GM23248 (cell line): ENCODE measurements around the gene COX7A2L. TPM values are rescaled to one million over a fixed set of nuclear protein-coding genes. Genes with fewer than 3 reads are reported as not detected.

ENCODE experiments used
- DNase-seq: peaks from one replicate; pipeline ENCODE4 v3.0.0-alpha.2; 2015
- H2AFZ ChIP-seq: fragments of 200-600 bp; sonication (generic); 2 replicates; pipeline ENCODE4 v1.6.1; 2016; ENCODE audit warnings: antibody characterized with exemption
- H3F3A ChIP-seq: fragments of 200-600 bp; sonication (generic); 2 replicates; pipeline ENCODE4 v1.6.1; 2016; ENCODE audit warnings: mild to moderate bottlenecking, antibody characterized with exemption, mixed run types; ENCODE audit not compliant: insufficient read depth
- H3K27ac ChIP-seq: fragments of 200-600 bp; sonication (generic); 2 replicates; pipeline ENCODE4 v1.5.1; 2016; ENCODE audit warnings: mild to moderate bottlenecking
- H3K27me3 ChIP-seq: fragments of 200-600 bp; sonication (generic); replicated peaks from 2 replicates; pipeline ENCODE4 v1.6.1; 2016; ENCODE audit warnings: mild to moderate bottlenecking; ENCODE audit not compliant: insufficient read depth
- H3K36me3 ChIP-seq: fragments of 200-600 bp; sonication (generic); 2 replicates; pipeline ENCODE4 v1.6.1; 2016; ENCODE audit warnings: low read depth, mild to moderate bottlenecking
- H3K4me1 ChIP-seq: fragments of 200-600 bp; sonication (generic); 2 replicates; pipeline ENCODE4 v1.6.1; 2016; ENCODE audit warnings: mild to moderate bottlenecking; ENCODE audit not compliant: insufficient read depth
- H3K4me2 ChIP-seq: fragments of 200-600 bp; sonication (generic); one replicate; pipeline ENCODE4 v1.6.1; 2016; ENCODE audit warnings: mild to moderate bottlenecking; ENCODE audit not compliant: unreplicated experiment
- H3K4me3 ChIP-seq: fragments of 200-600 bp; sonication (generic); 2 replicates; pipeline ENCODE4 v1.5.1; 2016; ENCODE audit warnings: mild to moderate bottlenecking
- H3K79me2 ChIP-seq: fragments of 200-600 bp; sonication (generic); 2 replicates; pipeline ENCODE4 v1.6.1; 2016; ENCODE audit warnings: mild to moderate bottlenecking; ENCODE audit not compliant: insufficient read depth
- H3K9ac ChIP-seq: fragments of 200-600 bp; sonication (generic); 2 replicates; pipeline ENCODE4 v1.6.1; 2016; ENCODE audit warnings: mild to moderate bottlenecking
- H3K9me2 ChIP-seq: fragments of 200-600 bp; sonication (generic); 2 replicates; pipeline ENCODE4 v1.6.1; 2016; ENCODE audit warnings: mixed run types, mild to moderate bottlenecking, moderate library complexity; ENCODE audit not compliant: insufficient read depth
- H3K9me3 ChIP-seq: fragments of 200-600 bp; sonication (generic); one replicate; pipeline ENCODE4 v1.6.1; 2017; ENCODE audit warnings: low read depth
- H4K20me1 ChIP-seq: fragments of 200-600 bp; sonication (generic); 2 replicates; pipeline ENCODE4 v1.6.0; 2016; ENCODE audit not compliant: insufficient read depth
- EZH2 ChIP-seq: fragments of 200-600 bp; sonication (generic); IDR thresholded peaks from 2 replicates; pipeline ENCODE4 v1.6.1; 2018; ENCODE audit warnings: antibody characterized with exemption, mild to moderate bottlenecking; ENCODE audit not compliant: insufficient read depth, poor library complexity, severe bottlenecking
- EZH2phosphoT487 ChIP-seq: fragments of 200-600 bp; sonication (generic); IDR thresholded peaks from 2 replicates; pipeline ENCODE4 v1.6.1; 2018; ENCODE audit warnings: antibody characterized with exemption, moderate library complexity, mild to moderate bottlenecking, low read depth; ENCODE audit not compliant: insufficient read depth
- WGBS, 2 experiments: methylation state at CpG; one replicate each; pipeline ENCODE4 v1.1.6; 2015 to 2017; ENCODE audit warnings: low lambda C conversion rate in 2 of 2, low coverage in 1 of 2; ENCODE audit errors: missing lambda C conversion rate in 2 of 2; 5-methylcytosine and 5-hydroxymethylcytosine counted together
- in situ Hi-C: fragments of 300-500 bp; cut with MboI; formaldehyde crosslinking; loops from 2 replicates; pipeline ENCODE4 v1.15.0; 2020
- polyA plus RNA-seq: library from polyadenylated mRNA; unstranded; fragments of >200 nt; fragmentation: Nextera tagmentation; extraction: Ambion mirVana; gene quantifications from 2 replicates; pipeline ENCODE4 v1.2.1, GENCODE V29; 2016
- total RNA-seq: library from RNA; depleted of rRNA; stranded (reverse); fragments of >200 nt; shearing (Covaris generic); gene quantifications from 2 replicates; pipeline ENCODE4 v1.2.3, GENCODE V29; 2014; rRNA removed

The COX7A2L gene
- total and polyA plus RNA-seq, 2 experiments from 2014 or later, result 166 to 202 TPM

GRCh38 chr2:42307180-42307579 is 53.8 kb downstream of the COX7A2L start:
- in situ Hi-C loops, result loop anchor here (25.0 kb wide), 1 partner anchor 445 kb away; no protein-coding TSS in a partner anchor
- Histone ChIP-seq H3F3A (no peaks in the 10 kb centered on the region), H3K27me3 (no peaks in the 10 kb centered on the region)

GRCh38 chr2:42304059-42304713 is 56.8 kb downstream of the COX7A2L start:
- no peak overlapping the region for H3K4me2 ChIP-seq
- in situ Hi-C loops, result loop anchor here (25.0 kb wide), 1 partner anchor 442 kb away; no protein-coding TSS in a partner anchor
- no peak for DNase-seq
- no peaks in the 10 kb centered on the region for H3F3A ChIP-seq
- no peaks in the 10 kb centered on the region for H4K20me1 ChIP-seq
- H3K4me3 ChIP-seq, result no peak overlapping the region
- WGBS, 2 experiments, result 96 to 100% methylated on average over 2 of the region's 2 CpGs
- no peaks in the 10 kb centered on the region for H3K27me3 ChIP-seq
- H3K36me3 ChIP-seq, result peaks cover 16% of the 10 kb centered on the region; the same call in 1 of the 2 replicates
- no peaks in the 10 kb centered on the region for H3K79me2 ChIP-seq
- H3K4me1 ChIP-seq, result no peaks in the 10 kb centered on the region
- H3K9ac ChIP-seq, result no peak overlapping the region
- H3K9me3 ChIP-seq, result no peaks in the 10 kb centered on the region
- H3K27ac ChIP-seq, result no peak overlapping the region
- no peak overlapping the region for H2AFZ ChIP-seq
- TF ChIP-seq EZH2phosphoT487 (no peak), EZH2 (no peak)
- no peaks in the 10 kb centered on the region for H3K9me2 ChIP-seq

More at GRCh38 chr2:42307180-42307579, 53.8 kb downstream of the COX7A2L start:
- Histone ChIP-seq H3K4me2 (no peak overlapping the region), H4K20me1 (no peaks in the 10 kb centered on the region), H3K79me2 (no peaks in the 10 kb centered on the region), H3K9me2 (no peaks in the 10 kb centered on the region), H2AFZ (no peak overlapping the region), H3K36me3 (peaks cover 16% of the 10 kb centered on the region; the same call in 1 of the 2 replicates), H3K9ac (no peak overlapping the region), H3K4me3 (no peak overlapping the region), H3K27ac (no peak overlapping the region), H3K9me3 (no peaks in the 10 kb centered on the region), H3K4me1 (no peaks in the 10 kb centered on the region)
- DNase-seq, result no peak
- no peak for TF ChIP-seq EZH2phosphoT487
- no peak for TF ChIP-seq EZH2

GRCh38 chr2:42303252-42303651 is 57.8 kb downstream of the COX7A2L start:
- Histone ChIP-seq H3K27me3 (no peaks in the 10 kb centered on the region), H3F3A (no peaks in the 10 kb centered on the region; the same call in 1 of the 2 replicates), H3K4me1 (peaks cover 3% of the 10 kb centered on the region), H2AFZ (no peak overlapping the region), H3K36me3 (peaks cover 16% of the 10 kb centered on the region; the same call in 1 of the 2 replicates), H3K9me2 (no peaks in the 10 kb centered on the region), H4K20me1 (no peaks in the 10 kb centered on the region), H3K4me2 (no peak overlapping the region), H3K9me3 (no peaks in the 10 kb centered on the region), H3K4me3 (no peak overlapping the region), H3K9ac (no peak overlapping the region), H3K27ac (no peak overlapping the region), H3K79me2 (no peaks in the 10 kb centered on the region)
- no peak for DNase-seq
- WGBS, 2 experiments, result 82 to 84% methylated on average over 3 of the region's 3 CpGs
- no peak for TF ChIP-seq EZH2
- no peak for TF ChIP-seq EZH2phosphoT487
- in situ Hi-C loops, result loop anchor here (25.0 kb wide), 1 partner anchor 441 kb away; no protein-coding TSS in a partner anchor

- WGBS, 2 experiments, result 81 to 92% methylated on average over 2 of the region's 2 CpGs
- Histone ChIP-seq H3K9ac (no peak overlapping the region), H3K4me3 (no peak overlapping the region), H3K4me2 (no peak overlapping the region), H3K4me1 (peaks cover 11% of the 10 kb centered on the region), H3K79me2 (no peaks in the 10 kb centered on the region), H3K27me3 (no peaks in the 10 kb centered on the region), H3K9me2 (no peaks in the 10 kb centered on the region), H3F3A (peaks cover 6% of the 10 kb centered on the region; the same call in 1 of the 2 replicates), H4K20me1 (no peaks in the 10 kb centered on the region), H3K27ac (no peak overlapping the region), H3K36me3 (peaks cover 23% of the 10 kb centered on the region; the same call in 1 of the 2 replicates), H3K9me3 (no peaks in the 10 kb centered on the region), H2AFZ (no peak overlapping the region)
- in situ Hi-C loops, result loop anchor here (25.0 kb wide), 1 partner anchor 438 kb away; no protein-coding TSS in a partner anchor
- no peak for DNase-seq
- TF ChIP-seq EZH2 (no peak), EZH2phosphoT487 (no peak)
These were observed 60.5 kb downstream of the COX7A2L start for GRCh38 chr2:42300527-42300926.

Other genes with a start within 250 kb of the COX7A2L start
- gene EML4, start 191.9 kb downstream of the COX7A2L start, total RNA-seq, result 19.3 and 21.8 TPM in 2 replicates
- gene EML4, start 191.9 kb downstream of the COX7A2L start, polyA plus RNA-seq, result 21.0 and 21.7 TPM in 2 replicates
- gene KCNG3, start 132.8 kb upstream of the COX7A2L start, total RNA-seq, result not detected in 2 replicates
- not detected in 2 replicates for gene KCNG3, start 132.8 kb upstream of the COX7A2L start, polyA plus RNA-seq
- 23.4 and 29.7 TPM in 2 replicates for gene MTA3, start 207.4 kb upstream of the COX7A2L start, total RNA-seq
- gene MTA3, start 207.4 kb upstream of the COX7A2L start, polyA plus RNA-seq, result 24.8 and 25.7 TPM in 2 replicates